ENCODE data around the gene LRRC27.
"Not testable (repeated sequence)": the region's sequence is repeated elsewhere in the genome, so short reads cannot be mapped to it uniquely, and the experiment has no call there.

LRRC27 gene

GRCh38 chr10:132331601-132332432, at the start of gene LRRC27:
Gene LRRC27, plus strand, starts transcription at chr10:132332193. Its CDS starts 1,332 bp downstream, at chr10:132333525.
- peak; percentile 95 for DNase-seq (ENCODE audit: low read depth in 2 of 2)

- no peak for DNase-seq (ENCODE audit: low read depth in 2 of 2)
Measured at GRCh38 chr10:132282667-132283603, 49.1 kb upstream of the LRRC27 start.

GRCh38 chr10:132283604-132284382, 48.2 kb upstream of the LRRC27 start:
- no peak for DNase-seq (ENCODE audit: low read depth in 2 of 2)

DNA sequence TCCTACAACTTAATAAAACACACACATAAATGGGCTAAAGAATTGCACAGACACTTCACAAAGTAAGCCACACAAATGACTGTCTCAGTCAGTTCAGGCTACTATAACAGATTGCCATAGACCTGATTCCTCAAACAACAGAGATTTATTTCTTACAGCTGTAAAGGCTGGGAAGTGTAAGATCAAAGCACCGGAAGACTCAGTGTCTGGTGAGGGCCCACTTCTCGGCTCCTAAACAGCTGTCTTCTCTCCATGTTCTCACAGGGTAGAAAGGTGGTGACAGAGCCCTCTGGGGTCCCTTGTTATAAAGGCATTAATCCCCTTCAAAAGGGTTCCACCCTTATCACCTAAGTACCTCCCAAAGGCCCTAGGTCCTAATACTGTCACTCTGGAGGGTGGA, 42.6 kb upstream of the LRRC27 start:
- DNase-seq (ENCODE audit: low read depth in 2 of 2), result no peak

DNA sequence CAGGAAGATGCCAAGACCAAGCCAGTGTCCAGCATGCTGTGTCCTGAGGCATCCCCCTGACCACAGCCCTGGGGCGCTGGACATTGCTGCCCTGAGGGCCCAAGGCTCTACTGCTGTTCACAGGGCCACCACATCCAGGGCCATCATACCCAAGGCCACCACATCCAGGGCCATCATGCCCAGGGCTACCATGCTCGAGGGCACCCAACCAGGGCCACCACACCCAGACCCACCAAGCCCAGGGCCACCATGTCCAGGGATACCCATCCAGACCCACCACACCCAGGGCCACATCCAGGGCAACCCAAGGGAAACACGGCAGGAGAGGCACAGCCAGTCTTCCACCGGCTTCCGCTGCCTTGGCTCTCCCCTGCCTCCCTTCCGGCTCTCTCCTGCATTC, 41.4 kb upstream of the LRRC27 start:
- DNase-seq (ENCODE audit: low read depth in 2 of 2), result no peak

DNA sequence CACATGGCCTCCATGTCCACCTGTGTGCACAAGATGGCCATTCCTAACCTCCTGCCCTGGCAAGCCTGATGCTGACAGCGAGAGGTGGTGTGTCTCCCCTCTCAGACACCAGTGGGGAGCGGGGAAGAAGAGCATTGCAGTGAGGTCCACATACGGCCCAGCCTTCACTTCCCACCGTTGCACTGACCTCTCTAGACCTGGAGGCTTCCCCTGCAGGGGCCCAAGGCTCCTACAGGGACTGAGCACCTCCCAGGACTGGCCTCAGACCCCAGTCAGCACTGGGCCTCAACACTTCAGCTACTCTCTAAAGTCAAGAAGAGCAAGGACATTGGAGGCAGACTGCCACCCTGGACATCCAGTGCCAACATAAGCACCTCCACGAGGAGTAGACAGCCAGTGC, 40.2 kb upstream of the LRRC27 start:
- DNase-seq (ENCODE audit: low read depth in 2 of 2), result no peak

DNA sequence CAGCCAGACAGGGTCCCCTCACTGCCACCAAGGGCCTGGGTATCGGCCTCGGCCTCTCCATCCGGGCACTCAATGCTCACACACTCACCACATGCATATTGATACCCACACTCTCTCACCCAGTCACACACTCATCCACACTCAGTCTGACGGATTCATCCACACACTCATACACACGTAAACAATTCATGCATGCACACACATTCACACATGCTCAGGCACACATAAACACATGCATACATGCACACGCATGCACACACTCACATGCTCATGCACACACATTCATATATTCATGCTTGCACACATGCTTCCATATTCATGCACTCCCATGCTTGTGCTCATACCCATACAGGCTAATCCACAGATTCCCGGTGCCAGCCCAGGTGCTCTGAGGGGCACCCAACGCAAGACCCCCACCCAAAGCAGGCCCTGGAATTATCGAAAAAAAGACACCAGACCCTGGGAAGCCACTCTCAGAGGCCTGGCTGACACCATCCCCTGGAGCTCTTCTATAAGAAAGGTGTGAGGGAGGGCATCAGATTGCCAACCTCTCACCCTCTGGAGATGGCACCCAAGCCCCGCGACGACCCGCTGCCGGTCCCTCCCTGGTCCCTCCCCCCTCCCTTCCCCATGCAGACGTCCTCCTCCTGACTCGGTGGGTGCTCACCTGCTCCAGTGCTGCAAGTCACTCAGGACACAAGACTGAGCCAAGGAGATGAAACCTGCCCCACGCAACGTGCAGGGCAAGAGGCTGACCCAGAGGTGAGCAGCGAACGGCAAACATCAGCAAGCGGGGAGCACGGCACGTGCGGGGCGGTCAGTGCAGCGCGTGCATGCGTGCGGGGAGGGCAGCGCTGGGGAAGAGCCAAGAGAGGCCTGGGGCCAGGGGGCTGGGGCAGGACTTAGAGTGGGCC, 39.4 kb upstream of the LRRC27 start:
- no peak for DNase-seq (ENCODE audit: low read depth in 2 of 2)

GRCh38 chr10:132293201-132293812, 38.7 kb upstream of the LRRC27 start:
- no peak for DNase-seq (ENCODE audit: low read depth in 2 of 2)

DNA sequence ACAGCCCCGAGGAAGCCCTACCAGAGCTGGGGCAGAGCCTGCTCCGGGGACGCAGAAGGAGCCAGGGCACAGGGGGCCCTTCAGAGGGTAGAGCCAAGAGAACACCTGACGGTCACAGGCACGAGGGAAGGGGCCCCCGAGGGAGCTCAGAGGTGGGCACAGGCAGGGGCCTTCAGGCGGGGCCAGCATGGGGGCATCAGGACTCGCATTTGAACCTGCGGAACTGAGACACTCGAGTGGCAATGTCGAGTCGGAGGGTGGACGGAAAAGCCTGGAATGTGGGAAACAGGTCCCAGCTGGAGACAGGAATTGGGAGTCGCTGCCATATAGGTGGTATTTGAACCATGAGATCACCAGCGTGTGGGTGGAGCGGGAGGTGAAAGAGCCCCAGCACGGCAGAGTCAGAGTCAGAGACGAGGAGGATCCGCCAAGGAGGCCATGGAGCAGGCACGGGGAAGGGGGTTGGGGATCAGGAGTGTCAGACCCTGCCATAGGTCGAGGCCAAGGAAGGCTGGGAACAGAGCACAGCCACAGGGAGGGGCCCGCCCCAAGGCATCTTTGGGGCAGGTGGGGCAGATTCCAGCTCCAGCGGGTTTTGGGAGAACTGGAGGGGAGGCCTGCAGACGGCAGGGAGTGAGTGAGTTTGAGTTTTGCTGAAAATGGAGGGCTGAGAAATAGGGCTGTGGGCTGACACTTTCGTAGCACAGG, 38.0 kb upstream of the LRRC27 start:
- no peak for DNase-seq (ENCODE audit: low read depth in 2 of 2)

DNA sequence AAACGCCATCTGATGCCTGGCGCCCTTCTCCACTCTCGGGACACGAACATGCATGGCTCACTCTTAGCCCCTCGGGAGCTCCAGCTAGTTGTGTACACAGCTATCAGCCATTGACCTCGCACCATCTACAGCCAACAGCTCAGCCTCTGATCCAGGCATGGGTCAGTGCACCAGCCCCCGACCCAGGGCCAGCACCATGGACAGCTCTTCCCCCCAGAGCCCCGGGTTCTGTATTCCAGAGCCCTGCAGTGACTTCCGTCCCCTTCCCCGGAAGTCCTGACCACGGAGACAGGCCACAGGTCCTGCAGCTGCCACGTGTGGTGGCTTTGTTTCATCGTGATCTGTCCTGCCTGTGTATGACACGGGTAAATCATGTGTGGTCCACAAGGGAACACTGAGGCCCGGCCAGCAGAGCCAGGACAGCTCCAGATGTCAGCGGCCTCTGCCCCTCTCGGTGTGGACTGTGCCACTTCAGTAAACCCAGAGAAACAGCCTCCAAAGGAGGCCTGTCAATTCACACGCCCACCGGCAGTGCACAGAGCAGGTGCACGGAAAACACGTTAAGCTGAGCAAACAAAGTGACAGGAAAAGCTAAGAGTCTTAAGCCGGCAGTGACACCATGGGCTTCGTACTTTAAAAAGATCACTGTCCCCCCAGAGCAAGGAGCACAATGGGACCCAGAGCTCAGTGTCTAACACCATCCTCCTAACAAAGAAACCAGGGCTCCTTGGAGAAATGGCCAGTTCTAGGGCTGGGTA, 37.3 kb upstream of the LRRC27 start:
- no peak for DNase-seq (ENCODE audit: low read depth in 2 of 2)

GRCh38 chr10:132295481-132295880, 36.5 kb upstream of the LRRC27 start:
- not testable (repeated sequence) for DNase-seq (ENCODE audit: low read depth in 2 of 2)

DNA sequence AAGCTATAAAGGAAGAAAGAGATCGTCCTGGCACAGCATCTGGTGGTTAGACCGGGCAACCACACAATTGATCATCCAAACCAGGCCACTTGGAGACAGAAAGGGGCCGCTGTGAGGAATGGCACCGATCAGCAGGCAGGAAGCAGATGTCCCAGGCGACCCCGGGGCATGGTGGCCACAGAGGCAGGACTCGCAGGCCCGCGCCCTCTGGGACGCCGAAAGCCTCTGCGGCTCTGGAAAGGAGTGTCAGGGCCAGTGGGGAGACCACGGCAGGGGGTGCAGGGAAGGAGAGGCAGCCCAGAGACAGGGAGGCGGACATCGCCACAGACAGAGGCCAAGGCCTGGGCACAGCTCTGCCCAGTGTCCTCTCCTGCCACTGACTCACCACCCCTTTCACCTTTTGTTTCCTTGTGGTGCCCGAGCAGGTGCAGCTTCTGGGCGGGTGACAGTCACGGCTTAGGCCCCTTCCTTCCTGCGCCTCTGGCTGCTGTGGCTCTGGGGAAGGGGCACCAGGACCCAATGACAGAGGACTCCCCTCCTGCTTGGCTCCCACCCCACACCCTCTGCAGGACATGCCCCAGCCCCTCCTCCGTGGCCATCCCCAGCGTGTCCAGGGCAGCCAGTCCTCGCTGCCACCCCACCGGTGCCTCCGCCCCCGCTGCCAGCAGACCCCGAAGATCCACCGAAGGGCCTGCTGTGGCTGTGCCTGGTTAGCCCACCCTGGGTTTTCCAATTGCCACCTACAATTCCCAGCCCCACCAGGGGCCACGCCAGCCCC, 35.1 kb upstream of the LRRC27 start:
- no peak for DNase-seq (ENCODE audit: low read depth in 2 of 2)

GRCh38 chr10:132297526-132297925, 34.5 kb upstream of the LRRC27 start:
- DNase-seq (ENCODE audit: low read depth in 2 of 2), result no peak

DNA sequence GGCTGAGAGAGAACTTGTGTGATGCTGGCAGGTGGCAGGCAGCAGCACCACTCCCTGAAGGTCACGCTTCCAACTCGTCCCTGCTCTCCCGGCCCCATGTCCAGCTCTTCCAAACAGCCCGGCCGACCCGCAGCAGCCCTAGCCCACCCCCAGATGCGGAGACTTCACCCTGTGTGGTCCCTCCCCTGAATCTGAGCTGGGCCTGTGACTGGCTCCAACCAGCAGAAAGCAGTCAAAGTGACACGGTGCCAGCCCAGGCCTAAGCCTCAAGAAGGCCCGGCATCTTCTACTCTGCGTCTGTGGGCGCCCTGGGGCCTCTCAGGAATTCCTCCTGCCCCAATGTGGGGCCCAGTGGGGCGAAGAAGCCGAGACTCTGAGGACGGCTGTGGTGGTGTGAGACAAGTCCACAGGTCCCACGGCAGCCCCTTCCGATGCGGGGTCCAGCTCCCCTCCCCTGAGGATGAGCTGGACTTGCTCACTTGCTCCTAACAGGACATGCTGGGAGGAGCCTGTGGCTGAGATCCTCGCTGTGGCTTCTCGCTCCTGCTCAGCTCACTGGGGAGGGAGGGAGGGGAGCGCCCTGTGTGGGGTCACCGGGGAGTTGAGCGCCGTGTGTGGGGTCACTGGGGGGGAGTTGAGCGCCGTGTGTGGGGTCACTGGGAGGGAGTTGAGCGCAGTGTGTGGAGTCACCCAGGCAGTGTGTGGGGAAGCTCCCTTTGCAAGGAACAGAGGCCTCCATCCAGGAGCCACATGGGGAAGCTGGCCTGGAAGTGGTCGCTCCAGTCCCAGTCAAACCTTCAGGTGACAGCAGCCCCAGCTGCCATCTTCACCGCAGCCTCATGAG, 33.7 kb upstream of the LRRC27 start:
- DNase-seq (ENCODE audit: low read depth in 2 of 2), result no peak

GRCh38 chr10:132299371-132300336, 32.3 kb upstream of the LRRC27 start:
- no peak for DNase-seq (ENCODE audit: low read depth in 2 of 2)

GRCh38 chr10:132300582-132300981, 31.4 kb upstream of the LRRC27 start:
- DNase-seq (ENCODE audit: low read depth in 2 of 2), result no peak

Measured in fibroblast of skin of left quadriceps (primary cell).